ENCODE data around the gene BMP6. TPM values are rescaled to one million over a fixed set of nuclear protein-coding genes. Genes with fewer than 3 reads are reported as not detected.

BMP6 gene
- total RNA-seq, 1 donor from 2014 or later = 0.60 TPM

Other genes with a start within 250 kb of the BMP6 start
- 1,306 TPM for gene DSP, start 184.4 kb upstream of the BMP6 start, total RNA-seq
- 6.4 TPM for gene SNRNP48, start 135.9 kb upstream of the BMP6 start, total RNA-seq
- 73.5 TPM for gene TXNDC5, start 184.7 kb downstream of the BMP6 start, total RNA-seq

All from esophagus mucosa (tissue), 1 donor.